RWPE2 (cell line): ENCODE results near the gene PCDH15.

Experiments used
- ATAC-seq: fragments of 200-7000 bp; cut with Tn5 transposase; 3 replicates; pipeline ENCODE4 v1.9.1; 2021; ENCODE audit warnings: low read depth
- DNase-seq: peaks from one replicate; pipeline ENCODE4 v3.0.0-alpha.2; 2020; ENCODE audit warnings: low spot score
- H3K27ac ChIP-seq: fragments of 450-650 bp; 2 replicates; pipeline ENCODE4 v1.5.1; 2017; ENCODE audit warnings: mild to moderate bottlenecking; ENCODE audit not compliant: poor library complexity, severe bottlenecking
- H3K27me3 ChIP-seq: fragments of 250-450 bp; sonication (Bioruptor Pico); 2 replicates; pipeline ENCODE4 v1.5.1; 2021; ENCODE audit warnings: mild to moderate bottlenecking, moderate library complexity; ENCODE audit not compliant: insufficient read depth, poor library complexity, severe bottlenecking
- H3K36me3 ChIP-seq: fragments of 250-450 bp; sonication (Bioruptor Pico); 2 replicates; pipeline ENCODE4 v1.5.1; 2020; ENCODE audit warnings: low read depth, mild to moderate bottlenecking, moderate library complexity
- H3K4me1 ChIP-seq: fragments of 250-450 bp; sonication (Bioruptor Pico); 2 replicates; pipeline ENCODE4 v1.5.1; 2021; ENCODE audit warnings: mild to moderate bottlenecking, moderate library complexity; ENCODE audit not compliant: insufficient read depth, poor library complexity, severe bottlenecking
- H3K4me3 ChIP-seq: fragments of 250-450 bp; sonication (Bioruptor Pico); 2 replicates; pipeline ENCODE4 v1.5.1; 2021; ENCODE audit warnings: mild to moderate bottlenecking, moderate library complexity; ENCODE audit not compliant: severe bottlenecking
- H3K9me3 ChIP-seq: fragments of 250-450 bp; sonication (Bioruptor Pico); 2 replicates; pipeline ENCODE4 v1.5.1; 2021; ENCODE audit warnings: mild to moderate bottlenecking, moderate library complexity; ENCODE audit not compliant: severe bottlenecking
- TF ChIP-seq, protein P1 (sequence below): fragments of 450-650 bp; IDR thresholded peaks from one replicate; pipeline ENCODE4 v1.5.1; 2017; ENCODE audit warnings: mild to moderate bottlenecking, moderate library complexity; ENCODE audit not compliant: poor library complexity, severe bottlenecking

Gene PCDH15

DNA sequence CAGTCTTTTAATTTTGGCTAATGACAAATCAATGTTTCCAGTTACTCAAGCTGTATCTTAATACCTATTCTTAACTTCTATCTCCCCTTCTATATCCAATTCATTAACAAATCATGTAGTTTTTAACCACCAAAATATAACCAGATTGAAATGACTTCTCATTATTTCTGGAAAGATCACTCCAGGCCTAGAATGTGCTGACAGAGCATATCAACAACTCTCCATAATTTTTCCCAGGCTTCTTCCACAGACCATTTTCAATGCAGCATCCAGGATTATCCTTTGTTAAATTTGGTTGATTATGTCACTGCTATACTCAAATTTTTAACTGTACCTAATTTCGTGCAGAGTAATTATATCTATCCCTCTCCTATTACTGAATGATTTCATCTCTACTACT is 704.1 kb downstream of the PCDH15 start:
- Histone ChIP-seq H3K4me3 (no peak overlapping the region), H3K36me3 (no peaks in the 10 kb centered on the region), H3K9me3 (no peaks in the 10 kb centered on the region), H3K27ac (no peak overlapping the region), H3K27me3 (no peaks in the 10 kb centered on the region), H3K4me1 (no peaks in the 10 kb centered on the region)
- ATAC-seq (no peak), DNase-seq (no peak)
- TF ChIP-seq, protein P1, sequence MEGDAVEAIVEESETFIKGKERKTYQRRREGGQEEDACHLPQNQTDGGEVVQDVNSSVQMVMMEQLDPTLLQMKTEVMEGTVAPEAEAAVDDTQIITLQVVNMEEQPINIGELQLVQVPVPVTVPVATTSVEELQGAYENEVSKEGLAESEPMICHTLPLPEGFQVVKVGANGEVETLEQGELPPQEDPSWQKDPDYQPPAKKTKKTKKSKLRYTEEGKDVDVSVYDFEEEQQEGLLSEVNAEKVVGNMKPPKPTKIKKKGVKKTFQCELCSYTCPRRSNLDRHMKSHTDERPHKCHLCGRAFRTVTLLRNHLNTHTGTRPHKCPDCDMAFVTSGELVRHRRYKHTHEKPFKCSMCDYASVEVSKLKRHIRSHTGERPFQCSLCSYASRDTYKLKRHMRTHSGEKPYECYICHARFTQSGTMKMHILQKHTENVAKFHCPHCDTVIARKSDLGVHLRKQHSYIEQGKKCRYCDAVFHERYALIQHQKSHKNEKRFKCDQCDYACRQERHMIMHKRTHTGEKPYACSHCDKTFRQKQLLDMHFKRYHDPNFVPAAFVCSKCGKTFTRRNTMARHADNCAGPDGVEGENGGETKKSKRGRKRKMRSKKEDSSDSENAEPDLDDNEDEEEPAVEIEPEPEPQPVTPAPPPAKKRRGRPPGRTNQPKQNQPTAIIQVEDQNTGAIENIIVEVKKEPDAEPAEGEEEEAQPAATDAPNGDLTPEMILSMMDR = no peak

DNA sequence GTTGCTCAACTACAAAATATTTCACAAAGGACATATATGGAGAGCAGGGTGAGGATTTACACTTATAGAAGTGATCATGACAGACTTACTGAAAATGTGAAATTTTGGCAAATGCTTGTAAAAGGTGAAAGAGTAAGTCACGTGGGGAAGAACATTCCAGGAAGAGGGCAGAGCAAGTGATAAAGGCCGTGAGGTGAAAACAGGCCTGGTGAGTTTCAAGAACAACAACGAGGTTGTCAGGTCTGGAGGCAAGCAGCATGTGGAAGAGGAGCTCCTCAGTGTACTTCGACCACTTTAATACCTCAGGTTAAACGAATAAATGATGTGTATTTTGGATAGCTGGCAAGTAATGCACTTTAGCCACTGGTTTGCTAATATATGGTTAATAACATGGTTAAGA is 706.7 kb downstream of the PCDH15 start:
- H3K4me3 ChIP-seq = no peak overlapping the region
- H3K36me3 ChIP-seq = no peaks in the 10 kb centered on the region
- no peaks in the 10 kb centered on the region for H3K4me1 ChIP-seq
- TF ChIP-seq, protein P1 = no peak
- no peaks in the 10 kb centered on the region for H3K27me3 ChIP-seq
- H3K27ac ChIP-seq = no peak overlapping the region
- DNase-seq (no peak), ATAC-seq (no peak)
- H3K9me3 ChIP-seq = no peaks in the 10 kb centered on the region

DNA sequence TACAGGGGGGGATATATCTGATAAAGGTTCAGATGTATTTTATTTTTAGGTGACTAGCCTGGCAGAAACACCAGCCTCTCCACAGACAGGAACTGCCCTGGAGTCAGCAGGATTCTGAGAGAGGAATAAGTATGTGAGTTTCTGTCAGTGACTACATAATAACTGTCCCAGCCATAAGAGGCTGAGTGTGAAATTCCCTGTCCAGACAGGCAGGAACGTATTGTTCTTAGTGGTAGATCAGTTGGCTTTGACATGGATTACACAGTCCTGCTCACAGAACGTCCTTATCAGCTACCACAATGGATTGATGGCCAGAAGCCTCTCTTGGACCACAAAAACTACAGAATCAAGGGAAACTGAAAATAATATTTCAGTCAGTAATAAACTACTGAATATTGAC is 709.8 kb downstream of the PCDH15 start:
- Histone ChIP-seq H3K36me3 (no peaks in the 10 kb centered on the region), H3K9me3 (no peaks in the 10 kb centered on the region), H3K27me3 (no peaks in the 10 kb centered on the region), H3K4me1 (no peaks in the 10 kb centered on the region), H3K27ac (no peak overlapping the region), H3K4me3 (no peak overlapping the region)
- no peak for DNase-seq
- ATAC-seq = no peak
- TF ChIP-seq, protein P1 = no peak

DNA sequence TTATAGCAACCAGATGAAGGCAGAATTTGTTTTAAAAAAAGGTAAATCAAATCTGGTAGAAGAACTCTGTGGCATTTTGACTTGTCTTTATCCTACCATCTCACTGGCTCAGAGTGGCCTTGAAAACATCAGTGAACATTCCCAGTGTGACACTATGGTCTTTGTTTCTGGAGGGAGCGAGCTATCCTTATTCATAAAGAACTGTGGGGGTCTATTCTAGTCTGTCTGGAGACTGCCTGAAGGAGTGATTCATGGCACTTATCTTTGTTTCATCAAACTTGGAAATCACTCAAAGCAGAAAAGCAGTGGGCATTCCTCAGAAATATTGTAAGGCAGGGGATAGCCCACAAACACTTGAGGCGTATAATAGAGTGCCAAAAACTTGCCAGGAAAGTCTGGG is 719.1 kb downstream of the PCDH15 start:
- DNase-seq = no peak
- TF ChIP-seq, protein P1 = no peak
- H3K27me3 ChIP-seq = no peaks in the 10 kb centered on the region
- no peaks in the 10 kb centered on the region for H3K9me3 ChIP-seq
- H3K4me1 ChIP-seq = no peaks in the 10 kb centered on the region
- no peak overlapping the region for H3K27ac ChIP-seq
- ATAC-seq = no peak
- no peaks in the 10 kb centered on the region for H3K36me3 ChIP-seq
- no peak overlapping the region for H3K4me3 ChIP-seq

DNA sequence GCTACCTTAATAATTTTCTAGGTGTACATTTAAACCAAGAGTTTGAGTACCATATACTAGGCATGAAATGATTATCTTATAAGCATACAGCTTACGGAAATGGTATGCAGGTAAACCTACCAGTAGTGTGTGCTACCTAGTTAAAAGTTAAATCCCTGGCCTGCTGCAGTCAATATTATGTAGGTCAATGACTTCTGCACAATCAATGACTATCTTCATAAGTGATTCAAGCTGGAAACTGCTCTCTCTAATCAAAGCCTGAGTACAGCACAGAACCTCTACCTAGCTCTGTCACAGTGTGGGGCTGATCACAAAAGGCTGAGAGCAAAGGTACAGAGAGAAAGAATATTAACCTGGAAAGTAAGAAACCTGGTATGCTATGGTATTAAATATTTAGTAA is 733.7 kb downstream of the PCDH15 start:
- Histone ChIP-seq H3K36me3 (no peaks in the 10 kb centered on the region), H3K4me3 (no peak overlapping the region), H3K9me3 (no peaks in the 10 kb centered on the region), H3K4me1 (no peaks in the 10 kb centered on the region), H3K27me3 (no peaks in the 10 kb centered on the region), H3K27ac (no peak overlapping the region)
- no peak for DNase-seq
- no peak for ATAC-seq
- TF ChIP-seq, protein P1 = no peak
